ENCODE measurements around the gene CHAF1A.

CHAF1A gene

GRCh38 chr19:4362831-4363545, 39.5 kb upstream of the CHAF1A start:
- H3K4me3 ChIP-seq (ENCODE audit: low read depth, low read length), result no peak overlapping the region
- no peak for TF ChIP-seq CTCF (IDR thresholded peaks at IDR 0.05; ENCODE audit: low read depth, low read length)

GRCh38 chr19:4363571-4364304, 38.7 kb upstream of the CHAF1A start:
- no peak overlapping the region for H3K4me3 ChIP-seq (ENCODE audit: low read depth, low read length)
- TF ChIP-seq CTCF (IDR thresholded peaks at IDR 0.05; ENCODE audit: low read depth, low read length), result no peak

GRCh38 chr19:4365341-4365740, 37.1 kb upstream of the CHAF1A start:
- no peak for TF ChIP-seq CTCF (IDR thresholded peaks at IDR 0.05; ENCODE audit: low read depth, low read length)
- H3K4me3 ChIP-seq (ENCODE audit: low read depth, low read length), result no peak overlapping the region

GRCh38 chr19:4365791-4366665, 36.4 kb upstream of the CHAF1A start:
- H3K4me3 ChIP-seq (ENCODE audit: low read depth, low read length), result no peak overlapping the region
- TF ChIP-seq CTCF (IDR thresholded peaks at IDR 0.05; ENCODE audit: low read depth, low read length), result no peak

- no peak overlapping the region for H3K4me3 ChIP-seq (ENCODE audit: low read depth, low read length)
- TF ChIP-seq CTCF (IDR thresholded peaks at IDR 0.05; ENCODE audit: low read depth, low read length), result no peak
These were observed 35.6 kb upstream of the CHAF1A start for GRCh38 chr19:4366666-4367335.

- no peak for TF ChIP-seq CTCF (IDR thresholded peaks at IDR 0.05; ENCODE audit: low read depth, low read length)
- no peak overlapping the region for H3K4me3 ChIP-seq (ENCODE audit: low read depth, low read length)
These were observed 35.1 kb upstream of the CHAF1A start for GRCh38 chr19:4367336-4367723.

All from WI38 (cell line).